Activated CD8-positive, alpha-beta T cell treated with anti-CD3 and anti-CD28 coated beads for 36 hours (primary cell): ENCODE data around the gene CENPF. TPM values are rescaled to one million over a fixed set of nuclear protein-coding genes. Genes with fewer than 3 reads are reported as not detected.

Experiments used
- ATAC-seq: fragments of 200-7000 bp; cut with Tn5 transposase; one replicate; pipeline ENCODE4 v1.10.0; 2021; ENCODE audit warnings: mild to moderate bottlenecking, moderate library complexity
- CTCF ChIA-PET: fragments of 350-600 bp; sonication (Branson Sonifier 250); formaldehyde crosslinking; loops from one replicate; lab custom pipeline; 2021; ENCODE audit warnings: antibody characterized with exemption; lab: Charles Lee
- POLR2A ChIA-PET: fragments of 350-600 bp; sonication (Branson Sonifier 250); formaldehyde crosslinking; loops from one replicate; lab custom pipeline; 2021; ENCODE audit warnings: antibody characterized with exemption; lab: Charles Lee
- DNase-seq: peaks from one replicate; pipeline ENCODE4 v3.0.0-alpha.2; 2020
- H3K27ac Mint-ChIP-seq: one replicate; pipeline ENCODE4 v1.8.0; 2021; ENCODE audit warnings: mild to moderate bottlenecking, mixed read lengths
- H3K27me3 Mint-ChIP-seq: one replicate; pipeline ENCODE4 v1.8.0; 2021; ENCODE audit warnings: mixed read lengths
- H3K36me3 Mint-ChIP-seq: one replicate; pipeline ENCODE4 v1.8.0; 2021; ENCODE audit warnings: low read depth, mixed read lengths
- H3K4me1 Mint-ChIP-seq: one replicate; pipeline ENCODE4 v1.8.0; 2021; ENCODE audit warnings: low read depth, mixed read lengths
- H3K4me3 Mint-ChIP-seq: one replicate; pipeline ENCODE4 v1.8.0; 2021; ENCODE audit warnings: mild to moderate bottlenecking, moderate library complexity, mixed read lengths
- H3K9me3 Mint-ChIP-seq: one replicate; pipeline ENCODE4 v1.8.0; 2021; ENCODE audit warnings: mixed read lengths
- intact Hi-C: fragments of 100-400 bp; cut with micrococcal nuclease; formaldehyde crosslinking; loops from one replicate; pipeline ENCODE4 v1.10.0; 2022
- total RNA-seq, 2 experiments: library from RNA; stranded (reverse); gene quantifications; one replicate each; pipeline ENCODE4 v1.2.3, GENCODE V29; 2021
- TF ChIP-seq, protein P1 (sequence below): fragments of 200-600 bp; IDR thresholded peaks from one replicate; pipeline ENCODE4 v1.8.0; 2022; ENCODE audit warnings: antibody characterized with exemption, mild to moderate bottlenecking

Gene CENPF
- total RNA-seq, 2 experiments from 2014 or later = 65.4 to 70.6 TPM

DNA sequence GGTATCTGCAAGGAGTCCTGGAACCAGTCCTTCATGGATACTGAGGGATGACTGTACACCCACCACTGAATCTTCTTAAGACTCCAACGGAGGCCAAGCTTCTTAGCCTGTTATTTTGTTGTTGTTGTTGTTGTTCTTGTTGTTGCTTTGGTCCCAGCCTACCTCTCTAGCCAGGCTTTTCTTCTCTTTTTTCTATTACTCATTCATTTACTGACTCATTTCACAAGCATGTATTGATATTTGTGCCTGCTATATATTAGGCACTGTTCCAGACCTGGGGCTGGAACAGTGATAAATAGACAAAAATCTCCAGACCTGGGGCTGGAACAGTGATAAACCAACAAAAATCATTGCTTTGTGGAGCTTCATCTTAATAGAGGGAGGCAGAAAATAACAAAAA is 20.4 kb downstream of the CENPF start:
- H3K36me3 Mint-ChIP-seq = peaks cover 22% of the 10 kb centered on the region
- no peak for DNase-seq
- H3K27me3 Mint-ChIP-seq = no peaks in the 10 kb centered on the region
- H3K4me1 Mint-ChIP-seq = no peaks in the 10 kb centered on the region
- intact Hi-C loops = no loop called here
- no peak overlapping the region for H3K27ac Mint-ChIP-seq
- ChIA-PET POLR2A (no interaction called here), CTCF (interaction anchor here (9.1 kb wide), 1 partner anchor 16 kb away, joined by 72 read pairs; no protein-coding TSS in a partner anchor)
- H3K4me3 Mint-ChIP-seq = no peak overlapping the region
- no peaks in the 10 kb centered on the region for H3K9me3 Mint-ChIP-seq
- TF ChIP-seq, protein P1, sequence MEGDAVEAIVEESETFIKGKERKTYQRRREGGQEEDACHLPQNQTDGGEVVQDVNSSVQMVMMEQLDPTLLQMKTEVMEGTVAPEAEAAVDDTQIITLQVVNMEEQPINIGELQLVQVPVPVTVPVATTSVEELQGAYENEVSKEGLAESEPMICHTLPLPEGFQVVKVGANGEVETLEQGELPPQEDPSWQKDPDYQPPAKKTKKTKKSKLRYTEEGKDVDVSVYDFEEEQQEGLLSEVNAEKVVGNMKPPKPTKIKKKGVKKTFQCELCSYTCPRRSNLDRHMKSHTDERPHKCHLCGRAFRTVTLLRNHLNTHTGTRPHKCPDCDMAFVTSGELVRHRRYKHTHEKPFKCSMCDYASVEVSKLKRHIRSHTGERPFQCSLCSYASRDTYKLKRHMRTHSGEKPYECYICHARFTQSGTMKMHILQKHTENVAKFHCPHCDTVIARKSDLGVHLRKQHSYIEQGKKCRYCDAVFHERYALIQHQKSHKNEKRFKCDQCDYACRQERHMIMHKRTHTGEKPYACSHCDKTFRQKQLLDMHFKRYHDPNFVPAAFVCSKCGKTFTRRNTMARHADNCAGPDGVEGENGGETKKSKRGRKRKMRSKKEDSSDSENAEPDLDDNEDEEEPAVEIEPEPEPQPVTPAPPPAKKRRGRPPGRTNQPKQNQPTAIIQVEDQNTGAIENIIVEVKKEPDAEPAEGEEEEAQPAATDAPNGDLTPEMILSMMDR = no peak
- no peak for ATAC-seq

DNA sequence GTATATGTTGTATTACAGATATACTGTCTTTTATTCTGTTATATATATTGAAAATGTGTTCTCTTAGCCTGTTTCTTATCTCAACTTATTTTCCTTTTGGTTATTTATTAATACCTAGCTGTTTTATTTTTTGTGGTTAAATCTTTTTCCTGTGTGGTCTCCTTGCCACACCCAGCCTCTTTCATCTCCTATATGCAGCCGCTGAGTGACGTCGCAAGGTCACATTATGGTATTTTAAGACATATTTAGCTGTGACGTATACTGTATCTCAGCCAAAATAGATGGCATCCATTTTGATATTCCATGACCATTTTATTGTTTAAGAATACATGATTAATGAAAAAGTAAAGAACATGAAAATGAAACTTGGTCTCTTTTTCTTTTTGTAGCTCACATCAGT is 29.1 kb downstream of the CENPF start:
- POLR2A ChIA-PET = no interaction called here
- intact Hi-C loops = loop anchor here (5.0 kb wide), 1 partner anchor 895 kb away; no protein-coding TSS in a partner anchor
- H3K36me3 Mint-ChIP-seq = peaks cover 50% of the 10 kb centered on the region

DNA sequence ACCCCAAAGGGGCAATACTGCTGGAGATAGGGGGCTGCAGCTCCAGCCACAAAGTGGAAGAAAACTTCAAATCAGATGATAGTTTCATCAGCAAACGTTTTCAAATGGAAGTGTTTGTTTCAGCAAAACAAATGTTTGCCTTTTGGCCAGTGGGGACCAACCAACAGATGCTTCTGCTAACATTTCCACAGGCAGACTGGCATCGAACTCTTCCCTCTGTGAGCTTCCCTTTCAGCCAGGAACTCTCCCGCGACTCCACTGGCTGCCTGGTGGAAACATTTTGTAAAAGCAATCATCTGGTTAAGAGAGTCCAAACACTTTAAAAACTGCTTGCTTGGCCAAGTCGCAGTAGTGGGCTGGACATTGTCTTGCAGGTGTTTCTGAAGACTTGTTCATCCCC is 30.7 kb downstream of the CENPF start:
- CTCF ChIA-PET = no interaction called here
- no peak for DNase-seq
- intact Hi-C loops = loop anchor here (5.0 kb wide), 1 partner anchor 894 kb away; no protein-coding TSS in a partner anchor
- Mint-ChIP-seq H3K27ac (no peak overlapping the region), H3K9me3 (no peaks in the 10 kb centered on the region), H3K4me3 (no peak overlapping the region), H3K36me3 (peaks cover 58% of the 10 kb centered on the region), H3K4me1 (peaks cover 33% of the 10 kb centered on the region), H3K27me3 (no peaks in the 10 kb centered on the region)
- TF ChIP-seq, protein P1 = no peak
- POLR2A ChIA-PET = no interaction called here
- ATAC-seq = no peak

More for the DNA sequence above, 29.1 kb downstream of the CENPF start:
- Mint-ChIP-seq H3K4me1 (peaks cover 18% of the 10 kb centered on the region), H3K27me3 (no peaks in the 10 kb centered on the region), H3K9me3 (no peaks in the 10 kb centered on the region), H3K27ac (no peak overlapping the region), H3K4me3 (no peak overlapping the region)
- ATAC-seq = no peak
- TF ChIP-seq, protein P1 = no peak
- DNase-seq = peak; percentile 31
- CTCF ChIA-PET = interaction anchor here (1.0 kb wide), 1 partner anchor 9 kb away, joined by 4 read pairs; no protein-coding TSS in a partner anchor

DNA sequence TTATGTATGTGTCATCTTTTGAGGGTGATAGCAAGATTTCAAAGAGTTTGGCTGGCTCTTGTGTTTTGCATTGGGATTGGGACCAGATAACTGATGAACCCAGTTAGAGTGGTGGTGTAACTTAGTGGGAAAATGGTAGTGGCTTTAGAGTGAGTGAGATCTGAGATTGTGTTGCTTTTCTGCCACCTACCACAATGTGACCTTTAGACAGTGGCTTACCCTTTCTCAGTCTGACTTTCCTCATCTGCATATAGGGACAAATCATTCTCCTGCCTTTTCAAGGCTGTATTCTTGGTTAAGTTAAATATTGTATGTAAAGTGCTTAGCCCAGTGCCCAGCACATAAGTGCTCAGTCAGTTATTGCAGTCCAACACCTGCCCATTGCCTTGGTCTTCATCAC is 31.3 kb downstream of the CENPF start:
- Mint-ChIP-seq H3K4me3 (no peak overlapping the region), H3K9me3 (no peaks in the 10 kb centered on the region), H3K27ac (no peak overlapping the region), H3K27me3 (no peaks in the 10 kb centered on the region), H3K4me1 (peaks cover 39% of the 10 kb centered on the region), H3K36me3 (peaks cover 59% of the 10 kb centered on the region)
- POLR2A ChIA-PET = no interaction called here
- intact Hi-C loops = loop anchor here (5.0 kb wide), 1 partner anchor 893 kb away; no protein-coding TSS in a partner anchor
- no peak for DNase-seq
- CTCF ChIA-PET = no interaction called here
- TF ChIP-seq, protein P1 = no peak
- ATAC-seq = peak; percentile 65

DNA sequence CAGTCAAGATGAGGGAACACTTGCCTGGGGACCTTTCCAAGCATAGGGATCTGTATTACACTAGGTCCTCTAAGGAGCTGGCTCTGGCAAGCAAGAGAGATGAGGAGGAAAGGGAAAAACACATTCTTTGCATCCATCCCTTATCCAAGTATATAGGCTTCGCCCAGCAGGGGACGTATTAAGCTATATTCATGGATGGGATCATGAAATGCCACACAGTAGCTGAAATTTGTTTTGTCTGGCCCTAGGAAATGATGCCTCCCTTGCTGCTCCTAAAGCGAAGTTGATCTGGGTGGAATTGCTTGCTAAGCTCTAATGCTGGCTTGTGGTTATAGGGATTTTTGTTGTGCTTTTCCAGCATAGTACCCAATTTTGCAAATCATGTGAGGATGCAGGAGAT is 32.1 kb downstream of the CENPF start:
- CTCF ChIA-PET = interaction anchor here (0.9 to 4.0 kb wide), 2 partner anchors 12 to 892 kb away, joined by 3 to 31 read pairs; no protein-coding TSS in a partner anchor
- Mint-ChIP-seq H3K9me3 (no peaks in the 10 kb centered on the region), H3K4me1 (peaks cover 41% of the 10 kb centered on the region), H3K27ac (no peak overlapping the region), H3K36me3 (peaks cover 55% of the 10 kb centered on the region), H3K4me3 (no peak overlapping the region), H3K27me3 (no peaks in the 10 kb centered on the region)
- TF ChIP-seq, protein P1 = no peak
- ATAC-seq = no peak
- intact Hi-C loops = no loop called here
- POLR2A ChIA-PET = interaction anchor here (0.7 kb wide), 1 partner anchor 476 kb away, joined by 3 read pairs; no protein-coding TSS in a partner anchor
- no peak for DNase-seq
